ENCODE measurements around the gene GPD1L.

- no peak for TF ChIP-seq ZFP3 (CRISPR knock-in tag; IDR thresholded peaks at IDR 0.05)
- TF ChIP-seq RARB (CRISPR knock-in tag; IDR thresholded peaks at IDR 0.05): no peak
- no peak for TF ChIP-seq OSR1 (CRISPR knock-in tag; IDR thresholded peaks at IDR 0.05)
- no peak for TF ChIP-seq PATZ1 (CRISPR knock-in tag; IDR thresholded peaks at IDR 0.05; ENCODE audit: borderline replicate concordance)
- TF ChIP-seq SNAI2 (CRISPR knock-in tag; IDR thresholded peaks at IDR 0.05): no peak
- TF ChIP-seq ZC3H10 (CRISPR knock-in tag; IDR thresholded peaks at IDR 0.05): no peak
- no peak for TF ChIP-seq ZNF70 (CRISPR knock-in tag; IDR thresholded peaks at IDR 0.05)
- TF ChIP-seq TSHZ2 (CRISPR knock-in tag; IDR thresholded peaks at IDR 0.05): no peak
- no peak for TF ChIP-seq TCF4 (CRISPR knock-in tag; IDR thresholded peaks at IDR 0.05; ENCODE audit: borderline replicate concordance)
- TF ChIP-seq ARNTL (CRISPR knock-in tag; IDR thresholded peaks at IDR 0.05; ENCODE audit: borderline replicate concordance, low read depth): no peak
- TF ChIP-seq ZFP30 (CRISPR knock-in tag; IDR thresholded peaks at IDR 0.05): no peak
- TF ChIP-seq CREB5 (CRISPR knock-in tag; IDR thresholded peaks at IDR 0.05; ENCODE audit: low read depth): no peak
Observed at GRCh38 chr3:32102289-32102688, 4.1 kb upstream of the GPD1L start.

All from SK-N-SH treated with all-trans-retinoic acid at 6 μM for 48 hours (cell line).